Measurements from ENCODE around the gene THOC1. TPM values are rescaled to one million over a fixed set of nuclear protein-coding genes. Genes with fewer than 3 reads are reported as not detected.

The THOC1 gene
- total and polyA plus RNA-seq, 2 of the 8 experiments (the other 6 are each of a cell fraction or from before 2014, with no cell fraction given): 19.1 to 66.4 TPM

- TF ChIP-seq TAF1 (IDR thresholded peaks at IDR 0.05; ENCODE audit: low read depth, low read length): no peak
Observed at GRCh38 chr18:260547-260946, 7.3 kb downstream of the THOC1 start (continued).

Measured in H1 (cell line).